GM19238 (cell line): ENCODE measurements around the gene ARMC10.
A peak's percentile ranks its signal among the peaks of the same experiment; 100 is the strongest.
"Not testable (repeated sequence)": the region's sequence is repeated elsewhere in the genome, so short reads cannot be mapped to it uniquely, and the experiment has no call there.

ENCODE experiments used
- DNase-seq: peaks from one replicate; pipeline ENCODE4 v3.0.0; 2011; ENCODE audit warnings: low spot score; ENCODE audit not compliant: insufficient read length

ARMC10 gene

GRCh38 chr7:103074519-103075336 is at the start of gene ARMC10, which contains the start of gene FBXL13:
Gene ARMC10, plus strand, starts transcription at chr7:103075140. Its CDS starts 133 bp downstream, at chr7:103075273.
Gene FBXL13, minus strand, starts transcription at chr7:103074796.
- peak; percentile 84 for DNase-seq

DNA sequence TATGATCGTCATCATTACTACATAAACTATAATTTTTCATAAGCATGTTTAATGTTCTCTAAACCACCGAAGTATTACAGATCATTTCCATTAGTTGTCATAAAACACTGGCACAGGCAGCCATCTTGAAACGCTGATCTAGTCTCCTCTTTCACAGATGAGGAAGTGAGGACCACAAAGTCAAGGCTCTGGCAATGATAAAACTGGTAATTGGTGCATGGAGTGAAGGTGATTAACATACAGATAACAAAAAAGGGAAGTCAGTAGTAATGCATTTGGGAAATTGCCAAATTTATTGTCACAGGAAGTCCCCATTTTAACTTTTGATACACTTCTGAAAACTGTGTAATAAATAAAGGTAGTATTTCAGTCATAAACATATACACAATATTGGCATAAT is 49.6 kb upstream of the ARMC10 start:
- no peak for DNase-seq

- DNase-seq: no peak
Observed at GRCh38 chr7:103031024-103031423, 43.9 kb upstream of the ARMC10 start.

DNA sequence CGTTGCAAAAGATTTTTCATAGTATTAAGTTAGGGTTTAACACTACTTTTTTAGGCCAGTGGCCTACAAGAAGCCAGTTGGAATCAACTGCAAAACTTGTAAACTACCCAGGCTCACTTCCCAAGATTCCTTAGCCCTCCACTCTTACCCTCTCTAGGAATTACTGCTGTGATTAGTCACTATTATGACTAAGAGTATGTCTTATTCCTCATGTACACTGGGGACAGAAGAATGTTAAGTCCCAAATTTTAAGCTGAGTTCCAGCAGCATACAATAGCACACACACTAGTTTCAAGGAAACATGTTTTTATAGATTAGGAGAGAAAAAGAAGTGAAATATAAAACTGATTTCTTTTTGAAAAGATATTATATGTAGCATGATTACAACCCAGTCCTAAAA is 43.2 kb upstream of the ARMC10 start:
- DNase-seq: no peak

GRCh38 chr7:103034318-103034717 is 40.6 kb upstream of the ARMC10 start:
- not testable (repeated sequence) for DNase-seq

DNA sequence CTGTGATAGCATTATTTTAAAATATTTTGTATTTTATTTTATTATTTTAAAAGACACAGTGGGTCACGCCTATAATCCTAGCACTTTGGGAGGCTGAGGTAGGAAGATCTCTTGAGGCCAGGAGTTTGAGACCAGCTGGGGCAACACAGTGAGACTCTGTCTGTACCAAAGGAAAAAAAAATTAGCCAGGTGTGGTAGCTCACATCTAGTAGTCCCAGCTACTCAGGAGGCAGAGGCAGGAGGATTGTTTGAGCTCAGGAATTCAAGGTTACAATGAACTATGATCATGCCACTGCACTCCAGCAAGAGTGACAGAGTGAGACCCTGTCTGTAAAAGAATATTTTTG is 37.5 kb upstream of the ARMC10 start:
- no peak for DNase-seq

DNA sequence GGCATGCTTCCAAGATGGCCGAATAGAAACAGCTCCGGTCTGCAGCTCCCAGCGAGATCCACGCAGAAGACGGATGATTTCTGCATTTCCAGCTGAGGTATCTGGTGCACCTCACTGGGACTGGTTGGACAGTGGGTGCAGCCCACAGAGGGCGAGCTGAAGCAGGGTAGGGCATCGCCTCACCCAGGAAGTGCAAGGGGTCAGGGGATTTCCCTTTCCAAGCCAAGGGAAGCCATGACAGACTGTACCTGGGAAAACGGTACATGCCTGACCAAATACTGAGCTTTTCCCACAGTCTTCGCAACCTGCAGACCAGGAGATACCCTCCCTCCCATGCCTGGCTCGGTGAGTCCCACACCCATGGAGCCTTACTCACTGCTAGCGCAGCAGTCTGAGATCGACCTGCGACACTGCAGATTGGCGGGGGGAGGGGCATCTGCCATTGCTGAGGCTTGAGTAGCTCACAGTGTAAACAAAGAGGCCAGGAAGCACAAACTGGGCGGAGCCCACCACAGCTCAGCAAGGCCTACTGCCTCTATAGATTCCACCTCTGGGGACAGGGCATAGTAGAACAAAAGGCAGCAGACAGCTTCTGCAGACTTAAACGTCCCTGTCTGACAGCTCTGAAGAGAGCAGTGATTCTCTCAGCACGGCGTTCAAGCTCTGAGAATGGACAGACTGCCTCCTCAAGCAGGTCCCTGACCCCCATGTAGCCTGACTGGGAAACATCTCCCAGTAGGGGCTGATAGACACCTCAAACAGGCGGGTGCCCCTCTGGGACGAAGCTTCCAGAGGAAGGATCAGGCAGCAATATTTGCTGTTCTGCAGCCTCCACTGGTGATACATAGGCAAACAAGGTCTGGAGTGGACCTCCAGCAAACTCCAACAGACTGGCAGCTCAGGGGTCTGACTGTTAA is 36.9 kb upstream of the ARMC10 start:
- not testable (repeated sequence) for DNase-seq

GRCh38 chr7:103041815-103042214 is 33.1 kb upstream of the ARMC10 start:
- not testable (repeated sequence) for DNase-seq

GRCh38 chr7:103048833-103049232 is 26.1 kb upstream of the ARMC10 start:
- no peak for DNase-seq

DNA sequence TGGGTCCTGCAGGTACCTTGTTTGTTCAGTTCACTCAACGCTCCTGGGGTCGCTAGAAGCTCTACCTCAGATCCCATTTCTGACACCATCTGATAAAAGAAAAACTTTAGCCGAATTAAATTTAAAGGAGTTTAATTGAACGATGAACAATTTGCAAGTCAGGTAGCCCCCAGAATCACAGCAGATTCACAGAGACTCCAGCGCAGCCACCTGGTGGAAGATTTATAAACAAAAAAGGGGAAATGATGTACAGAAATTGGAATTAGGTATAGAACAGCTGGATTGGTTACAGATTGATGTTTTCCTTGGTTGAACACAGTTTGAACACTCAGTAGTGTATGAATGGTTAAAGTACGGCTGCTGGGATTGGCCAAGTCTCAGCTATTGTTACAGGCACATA is 23.4 kb upstream of the ARMC10 start:
- DNase-seq: no peak

- DNase-seq: not testable (repeated sequence)
Observed at GRCh38 chr7:103056006-103056405, 18.9 kb upstream of the ARMC10 start.

GRCh38 chr7:103058122-103058521 is 16.8 kb upstream of the ARMC10 start:
- no peak for DNase-seq

- no peak for DNase-seq
Observed at GRCh38 chr7:103059471-103059870, 15.5 kb upstream of the ARMC10 start.

GRCh38 chr7:103063895-103064294 is 11.0 kb upstream of the ARMC10 start:
- no peak for DNase-seq

DNA sequence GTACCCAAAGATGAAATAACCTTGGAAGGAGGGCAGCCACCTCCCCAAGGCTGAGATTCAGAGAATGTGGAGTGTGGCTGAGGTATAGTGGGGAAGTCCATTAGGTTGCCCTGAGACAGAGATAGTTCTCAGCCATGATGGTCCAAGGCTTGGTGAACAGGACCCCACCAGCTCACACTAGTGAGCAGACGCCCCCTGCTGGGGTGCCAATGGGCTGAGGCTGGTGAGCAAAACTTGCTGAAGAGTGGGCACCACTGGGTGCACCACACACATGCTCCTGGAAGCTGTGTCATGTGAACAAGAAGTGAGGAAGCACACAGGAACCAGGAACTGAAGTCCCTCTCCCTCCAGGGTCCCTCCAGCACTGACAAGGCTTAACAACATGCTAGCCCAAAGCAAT is 9.3 kb upstream of the ARMC10 start:
- peak; percentile 16 for DNase-seq

GRCh38 chr7:103068414-103069403 is 6.2 kb upstream of the ARMC10 start:
- DNase-seq: no peak

GRCh38 chr7:103071000-103071399 is 3.9 kb upstream of the ARMC10 start:
- DNase-seq: no peak

GRCh38 chr7:103073989-103074518 is 886 bp upstream of the ARMC10 start:
- DNase-seq: no peak

GRCh38 chr7:103075337-103075918 is 488 bp downstream of the ARMC10 start:
- DNase-seq: peak; percentile 57

DNA sequence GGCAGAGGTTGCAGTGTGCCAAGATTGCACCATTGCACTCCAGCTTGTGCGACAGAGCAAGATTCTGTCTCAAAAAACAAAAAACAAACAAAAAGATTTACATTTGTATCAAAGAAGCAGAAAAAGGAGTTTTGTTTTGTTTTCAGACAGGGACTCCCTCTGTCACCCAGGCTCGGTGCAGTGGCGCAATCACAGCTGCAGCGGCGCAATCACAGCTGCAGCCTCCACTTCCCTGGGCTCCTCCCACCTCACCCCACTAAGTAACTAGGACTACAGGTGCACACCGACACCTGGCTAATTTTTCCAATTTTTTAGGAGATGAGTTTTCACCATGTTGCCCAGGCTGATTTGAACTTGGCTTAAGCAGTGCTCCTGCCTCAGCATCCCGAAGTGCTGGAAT is 1.8 kb downstream of the ARMC10 start:
- DNase-seq: no peak
